ENCODE data around the gene TMPRSS11A. TPM values are rescaled to one million over a fixed set of nuclear protein-coding genes. Genes with fewer than 3 reads are reported as not detected.

Gene TMPRSS11A
- total and polyA plus RNA-seq, 2 of the 13 experiments (the other 11 are each of a cell fraction or from before 2014, with no cell fraction given), result not detected

DNA sequence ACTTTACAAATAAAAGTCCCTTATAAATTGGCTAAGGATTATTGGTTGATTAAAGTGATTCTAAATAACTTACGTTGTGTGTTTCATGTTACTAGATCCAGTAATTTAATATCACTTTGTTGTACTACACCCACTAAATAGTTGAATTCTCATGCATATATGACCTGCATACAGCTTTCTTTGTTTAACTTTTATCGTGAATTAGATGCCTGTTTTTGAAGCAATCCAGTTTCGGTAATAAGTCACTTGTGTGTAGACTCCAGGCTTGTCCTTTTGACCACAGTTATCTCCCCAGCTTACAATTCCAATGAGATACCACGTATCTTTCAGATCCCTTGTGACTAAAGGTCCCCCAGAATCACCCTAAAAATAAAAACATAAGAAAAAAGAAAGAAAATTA lies 52.2 kb downstream of the TMPRSS11A start:
- BruUV-seq (replicated peaks), result no TSS peak
- Histone ChIP-seq H3K27ac (ENCODE audit: extremely low read length, insufficient read depth, low read length) (no peak overlapping the region), H3K36me3 (replicated peaks in 1 of 2; ENCODE audit: control insufficient read depth in 1 of 2, insufficient read depth in 2 of 2, low read length in 2 of 2) (no peaks in the 10 kb centered on the region), H3K9me3 (ENCODE audit: low read length) (no peaks in the 10 kb centered on the region), H3K9ac (ENCODE audit: insufficient read depth, low read depth, low read length) (no peak overlapping the region), H3K4me1 (ENCODE audit: insufficient read depth, low read length) (peaks cover 8% of the 10 kb centered on the region; the same call in 1 of the 2 replicates), H3K27me3 (ENCODE audit: control insufficient read depth in 1 of 2, insufficient read depth in 2 of 2, low read length in 2 of 2) (no peaks in the 10 kb centered on the region), H3K4me2 (ENCODE audit: low read depth, low read length) (no peak overlapping the region), H4K20me1 (ENCODE audit: insufficient read depth, low read length) (no peaks in the 10 kb centered on the region), H3K4me3 (replicated peaks in 1 of 3; ENCODE audit: insufficient read depth in 1 of 3, low read depth in 2 of 3, low read length in 3 of 3) (no peak overlapping the region), H3K79me2 (ENCODE audit: insufficient read depth, low read length) (no peaks in the 10 kb centered on the region), H2AFZ (ENCODE audit: low read length) (no peak overlapping the region)
- intact Hi-C loops (cut with micrococcal nuclease; ENCODE audit: unreplicated experiment) (loop anchor here (1.0 kb wide), 1 partner anchor 39 kb away; no protein-coding TSS in a partner anchor), in situ Hi-C loops (cut with HindIII; ENCODE audit: extremely low pct_ligation_motif_present, low pct_unique_long_range_greater_than_20kb) (loop anchor here (25.0 kb wide), 1 partner anchor 349 kb away; the partner anchor contains the start of gene STAP1)
- CTCF ChIA-PET (ENCODE audit: low intra/inter-chr PET ratio, low total read pairs), result interaction anchor here (2.3 kb wide), 1 partner anchor 39 kb away, joined by 9 read pairs; no protein-coding TSS in a partner anchor
- ATAC-seq (no peak), DNase-seq (ENCODE audit: low spot score) (no peak), FAIRE-seq (no peak)
- WGBS (ENCODE audit: low lambda C conversion rate), result 21% methylated on average over 4 of the region's 4 CpGs
- POLR2A ChIA-PET, result no interaction called here
- TF ChIP-seq ZBTB7A (CRISPR knock-in tag; IDR thresholded peaks at IDR 0.05) (no peak), RFXAP (CRISPR knock-in tag; IDR thresholded peaks at IDR 0.05; ENCODE audit: borderline replicate concordance) (no peak), ZNF256 (CRISPR knock-in tag; conservative IDR thresholded peaks at IDR 0.05) (no peak), NFKB2 (CRISPR knock-in tag; IDR thresholded peaks at IDR 0.05; ENCODE audit: borderline replicate concordance) (no peak), NCOR1 (IDR thresholded peaks at IDR 0.05; ENCODE audit: borderline replicate concordance, low read length) (no peak), ZNF232 (CRISPR knock-in tag; IDR thresholded peaks at IDR 0.05; ENCODE audit: borderline replicate concordance) (no peak), ZNF780A (CRISPR knock-in tag; IDR thresholded peaks at IDR 0.05) (no peak)
- TF ChIP-seq, protein P1, sequence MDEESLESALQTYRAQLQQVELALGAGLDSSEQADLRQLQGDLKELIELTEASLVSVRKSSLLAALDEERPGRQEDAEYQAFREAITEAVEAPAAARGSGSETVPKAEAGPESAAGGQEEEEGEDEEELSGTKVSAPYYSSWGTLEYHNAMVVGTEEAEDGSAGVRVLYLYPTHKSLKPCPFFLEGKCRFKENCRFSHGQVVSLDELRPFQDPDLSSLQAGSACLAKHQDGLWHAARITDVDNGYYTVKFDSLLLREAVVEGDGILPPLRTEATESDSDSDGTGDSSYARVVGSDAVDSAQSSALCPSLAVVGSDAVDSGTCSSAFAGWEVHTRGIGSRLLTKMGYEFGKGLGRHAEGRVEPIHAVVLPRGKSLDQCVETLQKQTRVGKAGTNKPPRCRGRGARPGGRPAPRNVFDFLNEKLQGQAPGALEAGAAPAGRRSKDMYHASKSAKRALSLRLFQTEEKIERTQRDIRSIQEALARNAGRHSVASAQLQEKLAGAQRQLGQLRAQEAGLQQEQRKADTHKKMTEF (CRISPR knock-in tag; IDR thresholded peaks at IDR 0.05), result no peak
- TF ChIP-seq, protein P2, sequence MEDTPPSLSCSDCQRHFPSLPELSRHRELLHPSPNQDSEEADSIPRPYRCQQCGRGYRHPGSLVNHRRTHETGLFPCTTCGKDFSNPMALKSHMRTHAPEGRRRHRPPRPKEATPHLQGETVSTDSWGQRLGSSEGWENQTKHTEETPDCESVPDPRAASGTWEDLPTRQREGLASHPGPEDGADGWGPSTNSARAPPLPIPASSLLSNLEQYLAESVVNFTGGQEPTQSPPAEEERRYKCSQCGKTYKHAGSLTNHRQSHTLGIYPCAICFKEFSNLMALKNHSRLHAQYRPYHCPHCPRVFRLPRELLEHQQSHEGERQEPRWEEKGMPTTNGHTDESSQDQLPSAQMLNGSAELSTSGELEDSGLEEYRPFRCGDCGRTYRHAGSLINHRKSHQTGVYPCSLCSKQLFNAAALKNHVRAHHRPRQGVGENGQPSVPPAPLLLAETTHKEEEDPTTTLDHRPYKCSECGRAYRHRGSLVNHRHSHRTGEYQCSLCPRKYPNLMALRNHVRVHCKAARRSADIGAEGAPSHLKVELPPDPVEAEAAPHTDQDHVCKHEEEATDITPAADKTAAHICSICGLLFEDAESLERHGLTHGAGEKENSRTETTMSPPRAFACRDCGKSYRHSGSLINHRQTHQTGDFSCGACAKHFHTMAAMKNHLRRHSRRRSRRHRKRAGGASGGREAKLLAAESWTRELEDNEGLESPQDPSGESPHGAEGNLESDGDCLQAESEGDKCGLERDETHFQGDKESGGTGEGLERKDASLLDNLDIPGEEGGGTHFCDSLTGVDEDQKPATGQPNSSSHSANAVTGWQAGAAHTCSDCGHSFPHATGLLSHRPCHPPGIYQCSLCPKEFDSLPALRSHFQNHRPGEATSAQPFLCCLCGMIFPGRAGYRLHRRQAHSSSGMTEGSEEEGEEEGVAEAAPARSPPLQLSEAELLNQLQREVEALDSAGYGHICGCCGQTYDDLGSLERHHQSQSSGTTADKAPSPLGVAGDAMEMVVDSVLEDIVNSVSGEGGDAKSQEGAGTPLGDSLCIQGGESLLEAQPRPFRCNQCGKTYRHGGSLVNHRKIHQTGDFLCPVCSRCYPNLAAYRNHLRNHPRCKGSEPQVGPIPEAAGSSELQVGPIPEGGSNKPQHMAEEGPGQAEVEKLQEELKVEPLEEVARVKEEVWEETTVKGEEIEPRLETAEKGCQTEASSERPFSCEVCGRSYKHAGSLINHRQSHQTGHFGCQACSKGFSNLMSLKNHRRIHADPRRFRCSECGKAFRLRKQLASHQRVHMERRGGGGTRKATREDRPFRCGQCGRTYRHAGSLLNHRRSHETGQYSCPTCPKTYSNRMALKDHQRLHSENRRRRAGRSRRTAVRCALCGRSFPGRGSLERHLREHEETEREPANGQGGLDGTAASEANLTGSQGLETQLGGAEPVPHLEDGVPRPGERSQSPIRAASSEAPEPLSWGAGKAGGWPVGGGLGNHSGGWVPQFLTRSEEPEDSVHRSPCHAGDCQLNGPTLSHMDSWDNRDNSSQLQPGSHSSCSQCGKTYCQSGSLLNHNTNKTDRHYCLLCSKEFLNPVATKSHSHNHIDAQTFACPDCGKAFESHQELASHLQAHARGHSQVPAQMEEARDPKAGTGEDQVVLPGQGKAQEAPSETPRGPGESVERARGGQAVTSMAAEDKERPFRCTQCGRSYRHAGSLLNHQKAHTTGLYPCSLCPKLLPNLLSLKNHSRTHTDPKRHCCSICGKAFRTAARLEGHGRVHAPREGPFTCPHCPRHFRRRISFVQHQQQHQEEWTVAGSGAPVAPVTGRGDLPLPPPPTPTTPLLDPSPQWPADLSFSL (CRISPR knock-in tag; IDR thresholded peaks at IDR 0.05), result no peak
- TF ChIP-seq, protein P3, sequence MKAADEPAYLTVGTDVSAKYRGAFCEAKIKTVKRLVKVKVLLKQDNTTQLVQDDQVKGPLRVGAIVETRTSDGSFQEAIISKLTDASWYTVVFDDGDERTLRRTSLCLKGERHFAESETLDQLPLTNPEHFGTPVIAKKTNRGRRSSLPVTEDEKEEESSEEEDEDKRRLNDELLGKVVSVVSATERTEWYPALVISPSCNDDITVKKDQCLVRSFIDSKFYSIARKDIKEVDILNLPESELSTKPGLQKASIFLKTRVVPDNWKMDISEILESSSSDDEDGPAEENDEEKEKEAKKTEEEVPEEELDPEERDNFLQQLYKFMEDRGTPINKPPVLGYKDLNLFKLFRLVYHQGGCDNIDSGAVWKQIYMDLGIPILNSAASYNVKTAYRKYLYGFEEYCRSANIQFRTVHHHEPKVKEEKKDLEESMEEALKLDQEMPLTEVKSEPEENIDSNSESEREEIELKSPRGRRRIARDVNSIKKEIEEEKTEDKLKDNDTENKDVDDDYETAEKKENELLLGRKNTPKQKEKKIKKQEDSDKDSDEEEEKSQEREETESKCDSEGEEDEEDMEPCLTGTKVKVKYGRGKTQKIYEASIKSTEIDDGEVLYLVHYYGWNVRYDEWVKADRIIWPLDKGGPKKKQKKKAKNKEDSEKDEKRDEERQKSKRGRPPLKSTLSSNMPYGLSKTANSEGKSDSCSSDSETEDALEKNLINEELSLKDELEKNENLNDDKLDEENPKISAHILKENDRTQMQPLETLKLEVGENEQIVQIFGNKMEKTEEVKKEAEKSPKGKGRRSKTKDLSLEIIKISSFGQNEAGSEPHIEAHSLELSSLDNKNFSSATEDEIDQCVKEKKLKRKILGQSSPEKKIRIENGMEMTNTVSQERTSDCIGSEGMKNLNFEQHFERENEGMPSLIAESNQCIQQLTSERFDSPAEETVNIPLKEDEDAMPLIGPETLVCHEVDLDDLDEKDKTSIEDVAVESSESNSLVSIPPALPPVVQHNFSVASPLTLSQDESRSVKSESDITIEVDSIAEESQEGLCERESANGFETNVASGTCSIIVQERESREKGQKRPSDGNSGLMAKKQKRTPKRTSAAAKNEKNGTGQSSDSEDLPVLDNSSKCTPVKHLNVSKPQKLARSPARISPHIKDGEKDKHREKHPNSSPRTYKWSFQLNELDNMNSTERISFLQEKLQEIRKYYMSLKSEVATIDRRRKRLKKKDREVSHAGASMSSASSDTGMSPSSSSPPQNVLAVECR (CRISPR knock-in tag; IDR thresholded peaks at IDR 0.05; ENCODE audit: borderline replicate concordance), result no peak

Measured in HepG2 (cell line).